K562 (cell line): ENCODE measurements around the gene AACS.

Experiments used
- CHD2 ChIP-seq: IDR thresholded peaks from 2 replicates; pipeline ENCODE4 v1.6.1; 2011; ENCODE audit warnings: low read depth, low read length
- ESRRA ChIP-seq: fragments of 450-650 bp; IDR thresholded peaks from 2 replicates; pipeline ENCODE4 v1.6.1; 2014; ENCODE audit warnings: low read depth, mild to moderate bottlenecking, moderate library complexity, borderline replicate concordance
- KAT8 ChIP-seq: fragments of 450-650 bp; IDR thresholded peaks from 2 replicates; pipeline ENCODE4 v1.6.1; 2016; ENCODE audit warnings: low read depth, mild to moderate bottlenecking
- PHF21A ChIP-seq: fragments of 450-650 bp; IDR thresholded peaks from 2 replicates; pipeline ENCODE4 v1.6.1; 2017; ENCODE audit warnings: low read depth, borderline replicate concordance
- POLR2A ChIP-seq: fragments of 450-650 bp; conservative IDR thresholded peaks from 2 replicates; pipeline ENCODE4 v1.6.1; 2016
- RFX5 ChIP-seq: IDR thresholded peaks from 2 replicates; pipeline ENCODE4 v1.6.1; 2011; ENCODE audit warnings: low read depth, mild to moderate bottlenecking, improper control_type of control experiment, low read length
- TAF1 ChIP-seq: IDR thresholded peaks from 2 replicates; pipeline ENCODE4 v1.6.1; 2011; ENCODE audit warnings: mild to moderate bottlenecking, low read length, moderate library complexity; ENCODE audit not compliant: insufficient read depth, control insufficient read depth, severe bottlenecking; ENCODE audit errors: extremely low read depth
- TF ChIP-seq, protein P1 (sequence below), 3 experiments: IDR thresholded peaks in 2 of 3; conservative IDR thresholded peaks in 1 of 3; 2 replicates each; pipeline ENCODE4 v1.5.1; 2011 to 2012; ENCODE audit warnings: low read length in 3 of 3, mild to moderate bottlenecking in 3 of 3, control low read depth in 2 of 3, improper control_type of control experiment in 1 of 3, inconsistent platforms in 1 of 3, low read depth in 1 of 3, mixed read lengths in 1 of 3, moderate library complexity in 1 of 3; ENCODE audit not compliant: insufficient read depth in 2 of 3

DNA sequence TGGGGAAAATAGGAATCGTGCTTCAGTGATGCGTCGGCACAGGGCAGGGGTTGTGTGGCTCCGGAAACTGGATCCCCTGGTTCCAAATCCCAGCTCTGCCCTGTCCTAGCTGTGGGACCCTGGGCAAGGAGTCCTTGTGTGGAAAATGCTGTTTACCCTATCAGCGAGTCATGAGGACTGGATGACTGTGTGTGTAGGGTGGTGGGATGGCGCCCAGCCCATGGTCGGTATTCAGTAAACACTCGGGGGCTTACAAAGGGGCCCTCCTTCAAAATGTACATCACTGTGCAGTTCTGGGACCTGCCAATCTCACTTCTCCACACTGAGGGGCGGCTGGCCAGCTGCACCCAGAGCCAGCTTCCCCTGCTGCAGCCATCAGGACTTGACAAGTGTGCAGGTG, 47.4 kb upstream of the AACS start:
- TF ChIP-seq TAF1 (no peak), PHF21A (no peak), RFX5 (no peak), CHD2 (no peak), KAT8 (no peak), ESRRA (no peak), POLR2A (no peak)
- TF ChIP-seq, protein P1, sequence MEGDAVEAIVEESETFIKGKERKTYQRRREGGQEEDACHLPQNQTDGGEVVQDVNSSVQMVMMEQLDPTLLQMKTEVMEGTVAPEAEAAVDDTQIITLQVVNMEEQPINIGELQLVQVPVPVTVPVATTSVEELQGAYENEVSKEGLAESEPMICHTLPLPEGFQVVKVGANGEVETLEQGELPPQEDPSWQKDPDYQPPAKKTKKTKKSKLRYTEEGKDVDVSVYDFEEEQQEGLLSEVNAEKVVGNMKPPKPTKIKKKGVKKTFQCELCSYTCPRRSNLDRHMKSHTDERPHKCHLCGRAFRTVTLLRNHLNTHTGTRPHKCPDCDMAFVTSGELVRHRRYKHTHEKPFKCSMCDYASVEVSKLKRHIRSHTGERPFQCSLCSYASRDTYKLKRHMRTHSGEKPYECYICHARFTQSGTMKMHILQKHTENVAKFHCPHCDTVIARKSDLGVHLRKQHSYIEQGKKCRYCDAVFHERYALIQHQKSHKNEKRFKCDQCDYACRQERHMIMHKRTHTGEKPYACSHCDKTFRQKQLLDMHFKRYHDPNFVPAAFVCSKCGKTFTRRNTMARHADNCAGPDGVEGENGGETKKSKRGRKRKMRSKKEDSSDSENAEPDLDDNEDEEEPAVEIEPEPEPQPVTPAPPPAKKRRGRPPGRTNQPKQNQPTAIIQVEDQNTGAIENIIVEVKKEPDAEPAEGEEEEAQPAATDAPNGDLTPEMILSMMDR (IDR thresholded peaks at IDR 0.05 in 2 of 3, conservative IDR thresholded peaks at IDR 0.05 in 1 of 3; ENCODE audit: insufficient read depth in 2 of 3, low read depth in 1 of 3, low read length in 3 of 3): no peak
